Ovary (tissue), 3 donors: Measurements from ENCODE around the gene PIK3R6.

Experiments used
- CTCF ChIP-seq, 3 donors: fragments of 450-650 bp in 2 of 3; fragments of 200-600 bp in 1 of 3; IDR thresholded peaks; one replicate each; pipeline versions ENCODE4 v1.5.1 to v1.8.0; 2016 to 2022; ENCODE audit warnings: antibody characterized with exemption in 3 of 3, mild to moderate bottlenecking in 1 of 3
- POLR2A ChIP-seq: fragments of 450-650 bp; IDR thresholded peaks from one replicate; pipeline ENCODE4 v1.6.1; 2017; ENCODE audit warnings: antibody characterized with exemption, mild to moderate bottlenecking, moderate library complexity
- donor health status: DM: no; HTN: no; CAD: no.

GRCh38 chr17:8835631-8836364 lies 31.7 kb downstream of the PIK3R6 start:
- TF ChIP-seq POLR2A (no peak), CTCF (IDR thresholded peaks at IDR 0.05) (no peak)
